OCI-LY7 (cell line): ENCODE measurements around the gene DIP2C.

ENCODE experiments used
- CTCF ChIP-seq: fragments of 200-600 bp; sonication (generic); conservative IDR thresholded peaks from 2 replicates; pipeline ENCODE4 v1.5.1; 2014; ENCODE audit warnings: mild to moderate bottlenecking, antibody characterized with exemption, low read length, moderate library complexity, mixed read lengths
- EZH2phosphoT487 ChIP-seq: fragments of 200-600 bp; sonication (generic); IDR thresholded peaks from 2 replicates; pipeline ENCODE4 v1.6.1; 2018; ENCODE audit warnings: low read depth, borderline replicate concordance, mild to moderate bottlenecking, mixed run types, antibody characterized with exemption, low read length, moderate library complexity, mixed read lengths

- TF ChIP-seq CTCF (no peak), EZH2phosphoT487 (no peak)
These were observed 49.5 kb downstream of the DIP2C start for GRCh38 chr10:639751-640672.
